ENCODE data around the gene ZNF746.
"Not testable (repeated sequence)": the region's sequence is repeated elsewhere in the genome, so short reads cannot be mapped to it uniquely, and the experiment has no call there.

The ZNF746 gene

GRCh38 chr7:149450821-149451220 is 46.8 kb downstream of the ZNF746 start:
- H3K4me1 ChIP-seq (ENCODE audit: insufficient read depth, low read length, poor library complexity, severe bottlenecking) = no peaks in the 10 kb centered on the region
- peaks cover 61% of the 10 kb centered on the region; the same call in 1 of the 2 replicates for H3K36me3 ChIP-seq (ENCODE audit: insufficient read depth, low read length)
- H3K4me2 ChIP-seq (ENCODE audit: low read depth, low read length, poor library complexity, severe bottlenecking) = no peak overlapping the region
- no peaks in the 10 kb centered on the region for H3K79me2 ChIP-seq (ENCODE audit: insufficient read depth, low read length)
- no peaks in the 10 kb centered on the region for H3F3A ChIP-seq (ENCODE audit: low read depth)
- no peaks in the 10 kb centered on the region for H3K27me3 ChIP-seq (ENCODE audit: insufficient read depth, low read length, poor library complexity, severe bottlenecking)
- H3K9me3 ChIP-seq (ENCODE audit: insufficient read depth, low read depth, low read length) = no peaks in the 10 kb centered on the region
- H4K20me1 ChIP-seq (ENCODE audit: insufficient read depth, low read length, poor library complexity, severe bottlenecking) = peaks cover 2% of the 10 kb centered on the region
- TF ChIP-seq CTCF (conservative IDR thresholded peaks at IDR 0.05; ENCODE audit: low read length) (no peak), EZH2phosphoT487 (IDR thresholded peaks at IDR 0.05; ENCODE audit: borderline replicate concordance) (no peak)
- no peaks in the 10 kb centered on the region for H3K9me2 ChIP-seq (replicated peaks; ENCODE audit: low read depth, low read length)
- H3K9ac ChIP-seq (ENCODE audit: low read depth, low read length, poor library complexity, severe bottlenecking) = no peak overlapping the region
- H3K4me3 ChIP-seq (ENCODE audit: low read length, poor library complexity, severe bottlenecking) = no peak overlapping the region
- no peak overlapping the region for H2AFZ ChIP-seq (ENCODE audit: low read length)

- Histone ChIP-seq H4K20me1 (ENCODE audit: insufficient read depth, low read length, poor library complexity, severe bottlenecking) (peaks cover 2% of the 10 kb centered on the region), H3K9ac (ENCODE audit: low read depth, low read length, poor library complexity, severe bottlenecking) (no peak overlapping the region), H3K36me3 (ENCODE audit: insufficient read depth, low read length) (peaks cover 61% of the 10 kb centered on the region; the same call in 1 of the 2 replicates), H3K9me3 (ENCODE audit: insufficient read depth, low read depth, low read length) (no peaks in the 10 kb centered on the region), H3F3A (ENCODE audit: low read depth) (no peaks in the 10 kb centered on the region), H2AFZ (ENCODE audit: low read length) (no peak overlapping the region), H3K79me2 (ENCODE audit: insufficient read depth, low read length) (no peaks in the 10 kb centered on the region), H3K4me3 (ENCODE audit: low read length, poor library complexity, severe bottlenecking) (no peak overlapping the region), H3K9me2 (replicated peaks; ENCODE audit: low read depth, low read length) (no peaks in the 10 kb centered on the region), H3K4me2 (ENCODE audit: low read depth, low read length, poor library complexity, severe bottlenecking) (no peak overlapping the region), H3K27me3 (ENCODE audit: insufficient read depth, low read length, poor library complexity, severe bottlenecking) (no peaks in the 10 kb centered on the region), H3K4me1 (ENCODE audit: insufficient read depth, low read length, poor library complexity, severe bottlenecking) (no peaks in the 10 kb centered on the region)
- TF ChIP-seq CTCF (conservative IDR thresholded peaks at IDR 0.05; ENCODE audit: low read length) (no peak), EZH2phosphoT487 (IDR thresholded peaks at IDR 0.05; ENCODE audit: borderline replicate concordance) (no peak)
These were observed 47.7 kb downstream of the ZNF746 start for GRCh38 chr7:149449897-149450296.

GRCh38 chr7:149448961-149449360 is 48.6 kb downstream of the ZNF746 start:
- TF ChIP-seq CTCF (conservative IDR thresholded peaks at IDR 0.05; ENCODE audit: low read length) (no peak), EZH2phosphoT487 (IDR thresholded peaks at IDR 0.05; ENCODE audit: borderline replicate concordance) (no peak)
- Histone ChIP-seq H3K9me2 (replicated peaks; ENCODE audit: low read depth, low read length) (no peaks in the 10 kb centered on the region), H3F3A (ENCODE audit: low read depth) (no peaks in the 10 kb centered on the region), H4K20me1 (ENCODE audit: insufficient read depth, low read length, poor library complexity, severe bottlenecking) (peaks cover 2% of the 10 kb centered on the region), H3K79me2 (ENCODE audit: insufficient read depth, low read length) (no peaks in the 10 kb centered on the region), H3K4me3 (ENCODE audit: low read length, poor library complexity, severe bottlenecking) (no peak overlapping the region), H3K36me3 (ENCODE audit: insufficient read depth, low read length) (peaks cover 56% of the 10 kb centered on the region; the same call in 1 of the 2 replicates), H3K4me2 (ENCODE audit: low read depth, low read length, poor library complexity, severe bottlenecking) (no peak overlapping the region), H2AFZ (ENCODE audit: low read length) (no peak overlapping the region), H3K9me3 (ENCODE audit: insufficient read depth, low read depth, low read length) (no peaks in the 10 kb centered on the region), H3K9ac (ENCODE audit: low read depth, low read length, poor library complexity, severe bottlenecking) (no peak overlapping the region), H3K4me1 (ENCODE audit: insufficient read depth, low read length, poor library complexity, severe bottlenecking) (no peaks in the 10 kb centered on the region), H3K27me3 (ENCODE audit: insufficient read depth, low read length, poor library complexity, severe bottlenecking) (no peaks in the 10 kb centered on the region)

GRCh38 chr7:149446026-149446425 is 51.6 kb downstream of the ZNF746 start:
- not testable (repeated sequence) for H3K4me3 ChIP-seq (ENCODE audit: low read length, poor library complexity, severe bottlenecking); H3K9me3 ChIP-seq (ENCODE audit: insufficient read depth, low read depth, low read length); H2AFZ ChIP-seq (ENCODE audit: low read length); H3F3A ChIP-seq (ENCODE audit: low read depth); H3K9ac ChIP-seq (ENCODE audit: low read depth, low read length, poor library complexity, severe bottlenecking); H3K9me2 ChIP-seq (replicated peaks; ENCODE audit: low read depth, low read length); H3K79me2 ChIP-seq (ENCODE audit: insufficient read depth, low read length); H3K4me1 ChIP-seq (ENCODE audit: insufficient read depth, low read length, poor library complexity, severe bottlenecking); H4K20me1 ChIP-seq (ENCODE audit: insufficient read depth, low read length, poor library complexity, severe bottlenecking); H3K27me3 ChIP-seq (ENCODE audit: insufficient read depth, low read length, poor library complexity, severe bottlenecking); H3K4me2 ChIP-seq (ENCODE audit: low read depth, low read length, poor library complexity, severe bottlenecking)
- H3K36me3 ChIP-seq (ENCODE audit: insufficient read depth, low read length) = peaks cover 48% of the 10 kb centered on the region; the same call in 1 of the 2 replicates

Data from Loucy (cell line).